ENCODE data around the gene FBXL7.
A peak's percentile ranks its signal among the peaks of the same experiment; 100 is the strongest.

- TF ChIP-seq, protein P1, sequence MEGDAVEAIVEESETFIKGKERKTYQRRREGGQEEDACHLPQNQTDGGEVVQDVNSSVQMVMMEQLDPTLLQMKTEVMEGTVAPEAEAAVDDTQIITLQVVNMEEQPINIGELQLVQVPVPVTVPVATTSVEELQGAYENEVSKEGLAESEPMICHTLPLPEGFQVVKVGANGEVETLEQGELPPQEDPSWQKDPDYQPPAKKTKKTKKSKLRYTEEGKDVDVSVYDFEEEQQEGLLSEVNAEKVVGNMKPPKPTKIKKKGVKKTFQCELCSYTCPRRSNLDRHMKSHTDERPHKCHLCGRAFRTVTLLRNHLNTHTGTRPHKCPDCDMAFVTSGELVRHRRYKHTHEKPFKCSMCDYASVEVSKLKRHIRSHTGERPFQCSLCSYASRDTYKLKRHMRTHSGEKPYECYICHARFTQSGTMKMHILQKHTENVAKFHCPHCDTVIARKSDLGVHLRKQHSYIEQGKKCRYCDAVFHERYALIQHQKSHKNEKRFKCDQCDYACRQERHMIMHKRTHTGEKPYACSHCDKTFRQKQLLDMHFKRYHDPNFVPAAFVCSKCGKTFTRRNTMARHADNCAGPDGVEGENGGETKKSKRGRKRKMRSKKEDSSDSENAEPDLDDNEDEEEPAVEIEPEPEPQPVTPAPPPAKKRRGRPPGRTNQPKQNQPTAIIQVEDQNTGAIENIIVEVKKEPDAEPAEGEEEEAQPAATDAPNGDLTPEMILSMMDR (IDR thresholded peaks at IDR 0.05), result peak; percentile 52
- TF ChIP-seq EZH2 (IDR thresholded peaks at IDR 0.05; ENCODE audit: borderline replicate concordance, insufficient read depth, low read depth, low read length, poor library complexity, severe bottlenecking), result no peak
These were observed 98.4 kb downstream of the FBXL7 start for GRCh38 chr5:15598294-15598902.

Measured in B cell (primary cell).